SK-N-MC (cell line): ENCODE data around the gene DYDC2.
A peak's percentile ranks its signal among the peaks of the same experiment; 100 is the strongest.

Source experiments
- DNase-seq: peaks from one replicate; pipeline ENCODE4 v3.0.0-alpha.2; 2011; ENCODE audit warnings: low read depth, low spot score
- H3K27ac ChIP-seq: fragments of 200-600 bp; sonication (generic); 2 replicates; pipeline ENCODE4 v1.5.1; 2016; ENCODE audit warnings: mixed run types
- H3K36me3 ChIP-seq: fragments of 200-600 bp; sonication (generic); 2 replicates; pipeline ENCODE4 v1.6.1; 2017; ENCODE audit warnings: antibody characterized with exemption, low read length, mixed read lengths; ENCODE audit not compliant: insufficient read depth
- H3K4me3 ChIP-seq: fragments of 200-600 bp; sonication (generic); 2 replicates; pipeline ENCODE4 v1.5.1; 2016
- H3K9ac ChIP-seq: fragments of 200-600 bp; sonication (generic); 2 replicates; pipeline ENCODE4 v1.8.0; 2017; ENCODE audit warnings: mixed run types, mixed read lengths; ENCODE audit not compliant: insufficient read length
- H3K9me3 ChIP-seq: fragments of 200-600 bp; sonication (generic); 2 replicates; pipeline ENCODE4 v1.6.1; 2017; ENCODE audit warnings: low read depth, mild to moderate bottlenecking, antibody characterized with exemption, low read length, moderate library complexity, mixed read lengths
- EZH2 ChIP-seq: fragments of 200-600 bp; sonication (generic); IDR thresholded peaks from one replicate; pipeline ENCODE4 v1.6.1; 2017; ENCODE audit warnings: antibody characterized with exemption
- FOXP2 ChIP-seq: optimal IDR thresholded peaks from 2 replicates; pipeline ENCODE3; 2011; ENCODE audit warnings: mild to moderate bottlenecking, moderate library complexity; ENCODE audit not compliant: insufficient read depth; ENCODE audit errors: extremely low read length, control extremely low read depth
- POLR2AphosphoS5 ChIP-seq: IDR thresholded peaks from 2 replicates; pipeline ENCODE4 v1.6.1; 2012; ENCODE audit warnings: mild to moderate bottlenecking, low read depth, low read length, borderline replicate concordance

Gene DYDC2

DNA sequence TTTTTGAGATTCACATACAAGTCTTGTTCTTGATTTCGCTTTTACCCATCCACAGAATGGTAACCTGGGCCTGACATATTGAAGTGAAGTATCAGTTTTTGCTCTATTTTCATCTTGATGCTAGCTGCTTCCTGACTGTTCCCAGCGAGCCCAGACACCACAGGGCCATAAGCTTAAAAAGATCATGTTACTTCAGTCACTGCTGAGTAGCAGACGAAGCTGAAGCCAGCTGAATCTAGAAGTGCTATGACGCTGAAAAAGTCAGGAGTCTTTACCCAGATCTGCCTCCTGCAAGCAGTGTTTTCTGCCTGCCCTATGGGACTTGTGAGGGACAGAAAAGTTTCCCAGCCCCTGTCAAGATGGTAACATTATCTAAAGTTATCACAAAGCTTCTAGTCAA lies 49.0 kb downstream of the DYDC2 start:
- Histone ChIP-seq H3K9me3 (no peaks in the 10 kb centered on the region), H3K4me3 (no peak overlapping the region), H3K36me3 (no peaks in the 10 kb centered on the region), H3K9ac (no peak overlapping the region), H3K27ac (no peak overlapping the region)
- TF ChIP-seq FOXP2 = no peak
- no peak for DNase-seq

DNA sequence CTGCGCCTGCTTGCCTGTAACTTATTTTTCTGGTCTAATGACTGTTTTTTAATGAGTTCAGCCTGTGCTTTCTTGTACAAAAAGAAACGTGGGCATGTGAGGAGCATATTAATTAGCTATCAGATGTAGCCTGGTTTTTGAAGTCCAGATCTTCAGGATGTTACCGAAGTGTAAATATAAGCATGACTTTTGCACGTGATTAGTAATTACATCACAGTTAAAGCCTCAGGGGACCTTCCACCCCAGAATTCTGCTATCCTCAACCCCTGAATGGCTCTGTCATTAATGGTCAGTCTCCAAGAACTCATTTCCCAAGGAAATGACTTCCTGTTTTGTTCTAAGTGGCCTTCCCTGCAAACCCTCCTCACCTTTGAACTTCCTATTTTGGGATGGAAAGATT lies 49.6 kb downstream of the DYDC2 start:
- H3K4me3 ChIP-seq = no peak overlapping the region
- no peak overlapping the region for H3K9ac ChIP-seq
- no peaks in the 10 kb centered on the region for H3K36me3 ChIP-seq
- no peak for DNase-seq
- no peaks in the 10 kb centered on the region for H3K9me3 ChIP-seq
- no peak for TF ChIP-seq EZH2
- TF ChIP-seq POLR2AphosphoS5 = no peak
- no peak for TF ChIP-seq FOXP2
- no peak overlapping the region for H3K27ac ChIP-seq

DNA sequence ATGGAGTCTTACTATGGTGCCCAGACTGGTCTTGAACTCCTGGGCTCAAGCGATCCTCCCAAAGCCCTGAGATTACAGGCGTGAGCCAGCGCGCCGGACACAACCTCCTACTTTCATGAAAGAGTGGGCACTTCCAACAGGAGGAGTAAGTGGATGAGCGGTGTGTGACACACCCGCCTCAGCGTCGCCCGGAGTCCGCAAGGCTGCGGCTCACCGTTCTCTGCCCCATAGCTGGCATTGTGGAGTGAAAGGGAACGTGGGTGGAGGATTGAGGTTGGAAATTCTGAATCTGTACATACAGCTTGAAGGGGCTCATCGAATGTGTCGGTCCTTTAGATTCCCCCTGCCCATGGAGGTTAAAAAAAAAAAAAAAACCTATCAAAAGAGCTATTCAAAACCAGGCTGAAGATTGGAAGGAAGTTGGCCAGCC lies 51.2 kb downstream of the DYDC2 start:
- Histone ChIP-seq H3K4me3 (peak overlapping the region; percentile 81), H3K27ac (no peak overlapping the region)

DNA sequence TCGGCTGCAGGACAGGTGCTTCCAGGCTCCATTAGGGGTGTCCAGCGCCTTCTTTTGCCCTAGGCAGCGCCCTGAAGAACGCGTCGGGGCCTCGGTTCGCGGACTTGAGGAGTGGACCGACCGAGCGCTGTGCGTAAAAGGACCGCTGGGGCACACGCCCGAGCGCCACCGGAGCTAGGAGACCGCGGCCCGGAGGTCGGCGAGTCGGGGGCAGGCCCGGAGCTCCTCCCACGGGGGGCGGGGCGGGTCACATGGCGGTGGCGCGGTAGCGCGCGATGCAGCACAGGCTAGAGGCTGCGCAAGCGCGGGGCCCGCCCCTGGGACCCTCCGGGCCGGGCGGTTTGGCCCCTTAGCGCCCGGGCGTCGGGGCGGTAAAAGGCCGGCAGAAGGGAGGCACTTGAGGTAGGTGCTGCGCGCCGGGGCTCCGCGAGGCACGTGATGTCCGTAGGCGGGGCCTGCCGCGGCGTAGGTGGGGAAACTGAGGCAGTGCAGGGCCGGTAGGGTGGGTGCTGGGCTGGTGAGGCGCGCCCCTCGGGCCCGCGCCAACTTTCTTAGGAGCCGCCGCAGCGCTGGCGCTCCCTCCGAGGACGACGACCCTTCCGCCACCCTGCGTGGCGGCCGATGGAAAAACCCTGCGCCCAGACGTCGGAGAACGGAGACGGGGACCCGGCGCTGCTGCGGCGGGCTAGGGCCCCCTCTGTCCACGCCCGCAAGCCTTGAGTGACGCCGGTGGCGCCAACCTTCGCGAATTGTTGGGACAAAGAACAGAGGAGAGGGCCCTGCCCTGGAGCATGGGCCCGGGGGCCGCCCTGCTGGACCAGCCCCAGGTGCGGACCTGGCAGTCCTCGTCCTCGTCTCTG lies 51.9 kb downstream of the DYDC2 start, which contains the start of gene PRXL2A:
Gene PRXL2A (plus strand): TSS at position 310 of the 860 bp plus-strand sequence. CDS start 11,917 bp downstream, outside the sequence.
- DNase-seq = no peak

More for the DNA sequence above, 51.2 kb downstream of the DYDC2 start:
- H3K36me3 ChIP-seq = no peaks in the 10 kb centered on the region
- peak overlapping the region; percentile 77 for H3K9ac ChIP-seq
- H3K9me3 ChIP-seq = no peaks in the 10 kb centered on the region
- TF ChIP-seq EZH2 = no peak
- TF ChIP-seq FOXP2 = no peak
- TF ChIP-seq POLR2AphosphoS5 = no peak
- no peak for DNase-seq

DNA sequence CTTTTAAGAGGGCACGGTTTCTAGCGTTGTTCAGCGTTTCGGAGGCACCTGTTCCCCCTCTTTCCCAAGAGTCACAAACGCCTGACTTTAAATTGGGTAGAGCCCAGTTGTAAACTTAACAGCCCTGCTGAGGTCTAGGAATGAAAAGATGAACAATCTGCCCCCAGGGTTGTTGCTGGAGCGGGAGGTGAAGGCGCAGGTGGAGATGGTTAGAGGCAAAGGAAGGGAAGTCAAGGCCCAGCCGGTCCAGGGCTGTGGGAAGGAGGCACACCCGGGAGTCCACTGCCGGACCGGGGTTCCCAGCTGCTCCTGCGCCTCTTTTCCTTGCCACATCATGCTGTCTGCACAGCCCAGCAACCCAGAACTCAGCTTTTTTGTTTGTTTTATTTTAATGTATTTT lies 52.5 kb downstream of the DYDC2 start:
- no peak for DNase-seq
- Histone ChIP-seq H3K9ac (peak overlapping the region; percentile 77), H3K4me3 (peak overlapping the region; percentile 81), H3K36me3 (no peaks in the 10 kb centered on the region), H3K9me3 (no peaks in the 10 kb centered on the region), H3K27ac (no peak overlapping the region)
- TF ChIP-seq EZH2 (no peak), FOXP2 (no peak), POLR2AphosphoS5 (no peak)

More for the DNA sequence above, 51.9 kb downstream of the DYDC2 start, which contains the start of gene PRXL2A:
- no peak within 1 kb of the TSS for H3K27ac ChIP-seq
- H3K9ac ChIP-seq = peak within 1 kb of the TSS; percentile 77
- H3K36me3 ChIP-seq = no peaks in the 10 kb centered on the region
- no peaks in the 10 kb centered on the region for H3K9me3 ChIP-seq
- TF ChIP-seq POLR2AphosphoS5 (peak; percentile 28; the same call in 1 of the 2 replicates), FOXP2 (no peak)
- peak within 1 kb of the TSS; percentile 81 for H3K4me3 ChIP-seq

DNA sequence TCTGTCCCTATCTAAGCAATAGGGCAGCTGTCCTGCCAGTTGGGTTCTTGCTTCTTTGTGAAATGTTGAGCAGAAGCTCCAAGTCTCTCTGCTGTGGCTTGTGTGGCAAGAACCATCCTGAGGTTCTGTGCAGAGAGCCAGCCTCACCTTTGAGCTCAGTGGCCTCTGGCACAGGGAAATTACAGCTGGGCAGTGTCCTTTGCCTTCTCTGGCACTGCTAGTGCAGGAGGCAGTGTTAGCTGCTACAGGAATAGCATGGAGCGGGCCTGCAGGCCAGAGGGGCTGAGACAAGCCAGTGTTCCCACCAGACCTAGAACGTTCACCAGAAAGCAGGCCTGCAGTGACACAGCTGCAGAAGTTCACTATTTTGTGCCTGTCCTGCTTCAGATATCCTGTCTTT lies 53.5 kb downstream of the DYDC2 start:
- no peak for DNase-seq
- Histone ChIP-seq H3K9ac (no peak overlapping the region), H3K36me3 (no peaks in the 10 kb centered on the region), H3K4me3 (peak overlapping the region; percentile 81), H3K27ac (peak overlapping the region; percentile 16; the same call in 1 of the 2 replicates), H3K9me3 (no peaks in the 10 kb centered on the region)
- TF ChIP-seq FOXP2 (no peak), EZH2 (no peak), POLR2AphosphoS5 (no peak)

DNA sequence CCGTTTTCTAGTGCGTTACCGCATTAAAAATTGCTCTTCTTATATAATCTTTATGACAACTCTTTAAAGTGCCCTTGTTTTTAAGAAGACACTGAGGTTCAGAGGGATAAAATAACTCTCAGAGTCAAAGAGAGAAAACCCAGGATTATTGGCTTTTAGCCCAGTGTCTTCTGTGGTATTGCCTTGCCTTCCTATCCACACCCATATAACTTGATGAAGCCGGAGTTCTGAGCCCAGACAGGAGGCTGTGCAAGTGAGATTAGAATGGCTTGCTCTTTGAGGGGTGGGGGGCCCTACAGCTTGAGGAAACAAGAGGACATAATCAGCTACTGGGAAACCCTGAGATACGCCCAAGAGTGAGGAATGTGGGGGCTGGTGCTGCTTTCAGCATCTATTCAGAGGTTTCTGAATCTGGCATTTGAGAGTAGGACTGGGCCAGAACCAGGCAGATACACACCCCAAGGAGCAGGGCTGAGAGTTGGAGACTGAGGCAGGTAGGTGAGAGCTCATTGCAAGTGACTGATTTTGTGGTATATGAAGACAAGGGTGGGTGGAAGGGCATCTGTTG lies 54.1 kb downstream of the DYDC2 start:
- peak overlapping the region; percentile 16; the same call in 1 of the 2 replicates for H3K27ac ChIP-seq
- no peak for DNase-seq

DNA sequence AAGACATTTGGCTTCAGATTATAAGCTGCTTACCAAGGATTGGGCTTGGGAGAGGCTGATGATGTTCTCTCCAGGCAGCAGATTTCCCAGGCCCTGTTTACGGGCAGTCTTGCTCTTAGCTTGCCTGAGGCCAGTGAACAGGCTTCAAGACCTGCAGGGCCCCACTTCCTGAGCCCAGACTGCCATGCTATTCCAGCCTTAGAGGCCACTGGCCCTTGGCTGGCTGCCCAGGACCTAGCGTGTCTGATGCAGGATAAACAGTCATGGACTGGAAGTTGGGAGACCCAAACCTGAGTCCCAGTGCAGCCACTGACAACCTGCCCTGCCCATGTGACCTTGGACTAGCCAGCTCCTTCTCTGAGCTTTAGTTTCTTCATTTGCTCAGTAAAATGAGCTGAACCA lies 54.7 kb downstream of the DYDC2 start:
- no peak overlapping the region for H3K9ac ChIP-seq
- no peaks in the 10 kb centered on the region for H3K36me3 ChIP-seq
- DNase-seq = no peak
- no peak overlapping the region for H3K27ac ChIP-seq
- no peak for TF ChIP-seq EZH2
- no peak for TF ChIP-seq POLR2AphosphoS5
- TF ChIP-seq FOXP2 = no peak
- H3K9me3 ChIP-seq = no peaks in the 10 kb centered on the region
- no peak overlapping the region for H3K4me3 ChIP-seq

More for the DNA sequence above, 54.1 kb downstream of the DYDC2 start:
- Histone ChIP-seq H3K36me3 (no peaks in the 10 kb centered on the region), H3K4me3 (peak overlapping the region; percentile 81), H3K9ac (no peak overlapping the region), H3K9me3 (no peaks in the 10 kb centered on the region)
- no peak for TF ChIP-seq EZH2
- TF ChIP-seq FOXP2 = no peak
- TF ChIP-seq POLR2AphosphoS5 = no peak
